PC-9 (cell line): ENCODE data around the gene FGF22. TPM values are rescaled to one million over a fixed set of nuclear protein-coding genes. Genes with fewer than 3 reads are reported as not detected.

Experiments
- BruUV-seq: library from RNA; stranded (reverse); fragments of 400-500 nt; replicated peaks from 2 replicates; lab custom pipeline; 2021; lab: Mats Ljungman, UMichigan
- CTCF ChIA-PET: fragments of 300-600 bp; sonication (Branson Sonifier 250); formaldehyde crosslinking; loops from one replicate; lab custom pipeline; 2022; ENCODE audit warnings: antibody characterized with exemption; lab: Charles Lee
- POLR2A ChIA-PET: fragments of 300-600 bp; sonication (Branson Sonifier 250); formaldehyde crosslinking; loops from one replicate; lab custom pipeline; 2022; ENCODE audit warnings: antibody characterized with exemption; ENCODE audit not compliant: unreplicated experiment; lab: Charles Lee
- DNase-seq, 2 experiments: peaks; one replicate each; pipeline versions ENCODE4 v3.0.0 to v3.0.0-alpha.2; 2015 to 2022; ENCODE audit warnings: mixed read lengths in 1 of 2
- H2AFZ ChIP-seq: fragments of 200-600 bp; sonication (generic); 2 replicates; pipeline ENCODE4 v1.8.1; 2017; ENCODE audit warnings: antibody characterized with exemption
- H3F3A ChIP-seq: fragments of 200-600 bp; sonication (generic); 2 replicates; pipeline ENCODE4 v1.8.1; 2017; ENCODE audit warnings: antibody characterized with exemption, mild to moderate bottlenecking, low read depth; ENCODE audit not compliant: insufficient read depth
- H3K27ac ChIP-seq: fragments of 200-600 bp; sonication (generic); 2 replicates; pipeline ENCODE4 v1.6.1; 2016; ENCODE audit warnings: mixed run types
- H3K27me3 ChIP-seq: fragments of 200-600 bp; sonication (generic); 2 replicates; pipeline ENCODE4 v1.6.1; 2016; ENCODE audit warnings: low read depth, mixed run types; ENCODE audit not compliant: insufficient read depth
- H3K36me3 ChIP-seq: fragments of 200-600 bp; sonication (generic); 2 replicates; pipeline ENCODE4 v1.6.1; 2016; ENCODE audit warnings: low read depth, mixed run types
- H3K4me1 ChIP-seq: fragments of 200-600 bp; sonication (generic); replicated peaks from 2 replicates; pipeline ENCODE4 v1.6.1; 2016; ENCODE audit warnings: mixed run types; ENCODE audit not compliant: insufficient read depth
- H3K4me2 ChIP-seq: fragments of 200-600 bp; sonication (generic); 2 replicates; pipeline ENCODE4 v1.6.1; 2017; ENCODE audit warnings: mixed run types
- H3K4me3 ChIP-seq: fragments of 200-600 bp; sonication (generic); 2 replicates; pipeline ENCODE4 v1.6.1; 2016; ENCODE audit warnings: mixed run types
- H3K79me2 ChIP-seq: fragments of 200-600 bp; sonication (generic); 2 replicates; pipeline ENCODE4 v1.6.1; 2017; ENCODE audit warnings: low read depth, mixed run types
- H3K9me2 ChIP-seq: fragments of 200-600 bp; sonication (generic); 2 replicates; pipeline ENCODE4 v1.8.1; 2017; ENCODE audit warnings: mild to moderate bottlenecking; ENCODE audit not compliant: insufficient read depth
- H3K9me3 ChIP-seq: fragments of 200-600 bp; sonication (generic); 2 replicates; pipeline ENCODE4 v1.8.1; 2016; ENCODE audit warnings: low read depth; ENCODE audit not compliant: insufficient read depth
- H4K20me1 ChIP-seq: fragments of 200-600 bp; sonication (generic); 2 replicates; pipeline ENCODE4 v1.8.1; 2017; ENCODE audit not compliant: insufficient read depth
- CTCF ChIP-seq: fragments of 200-600 bp; sonication (generic); conservative IDR thresholded peaks from 2 replicates; pipeline ENCODE4 v1.6.1; 2017; ENCODE audit warnings: mixed run types, antibody characterized with exemption, mild to moderate bottlenecking, moderate library complexity
- EZH2 ChIP-seq: fragments of 200-600 bp; sonication (generic); IDR thresholded peaks from 2 replicates; pipeline ENCODE4 v1.8.0; 2017; ENCODE audit warnings: antibody characterized with exemption, low read depth
- intact Hi-C: fragments of 100-400 bp; cut with micrococcal nuclease; formaldehyde crosslinking; loops from one replicate; pipeline ENCODE4 v1.10.0; 2022; ENCODE audit not compliant: unreplicated experiment
- total RNA-seq: library from RNA; stranded (reverse); gene quantifications from 2 replicates; pipeline ENCODE4 v1.2.3, GENCODE V29; 2021

Gene FGF22
- total RNA-seq, 1 experiment from 2014 or later = not detected

- peaks cover 29% of the 10 kb centered on the region for H3K27me3 ChIP-seq
- ChIA-PET CTCF (no interaction called here), POLR2A (no interaction called here)
- no peak overlapping the region for H3K4me3 ChIP-seq
- no peak overlapping the region for H3K4me2 ChIP-seq
- peak in 1 of 2 experiments; percentile 44 for DNase-seq
- no peak overlapping the region for H2AFZ ChIP-seq
- H3K27ac ChIP-seq = no peak overlapping the region
- H3K36me3 ChIP-seq = no peaks in the 10 kb centered on the region
- TF ChIP-seq CTCF = no peak
- H3K4me1 ChIP-seq = peaks cover 15% of the 10 kb centered on the region; the same call in 1 of the 2 replicates
- BruUV-seq = no TSS peak
- intact Hi-C loops = no loop called here
- peaks cover 6% of the 10 kb centered on the region for H4K20me1 ChIP-seq
- no peaks in the 10 kb centered on the region for H3K79me2 ChIP-seq
- no peaks in the 10 kb centered on the region for H3K9me2 ChIP-seq
- no peaks in the 10 kb centered on the region for H3K9me3 ChIP-seq
- H3F3A ChIP-seq = peaks cover 24% of the 10 kb centered on the region; the same call in 1 of the 2 replicates
Measured at GRCh38 chr19:591099-591958, 48.4 kb upstream of the FGF22 start.

- no peaks in the 10 kb centered on the region for H3K9me2 ChIP-seq
- no peak overlapping the region for H3K4me3 ChIP-seq
- intact Hi-C loops = no loop called here
- peaks cover 15% of the 10 kb centered on the region; the same call in 1 of the 2 replicates for H3K4me1 ChIP-seq
- CTCF ChIA-PET = no interaction called here
- H3F3A ChIP-seq = peaks cover 16% of the 10 kb centered on the region; the same call in 1 of the 2 replicates
- POLR2A ChIA-PET = no interaction called here
- BruUV-seq = no TSS peak
- no peaks in the 10 kb centered on the region for H3K9me3 ChIP-seq
- no peak overlapping the region for H3K4me2 ChIP-seq
- H2AFZ ChIP-seq = no peak overlapping the region
- TF ChIP-seq EZH2 (no peak), CTCF (no peak)
- H3K79me2 ChIP-seq = no peaks in the 10 kb centered on the region
- peaks cover 6% of the 10 kb centered on the region for H4K20me1 ChIP-seq
- DNase-seq = no peak
- H3K27me3 ChIP-seq = peaks cover 33% of the 10 kb centered on the region
- no peak overlapping the region for H3K27ac ChIP-seq
- H3K36me3 ChIP-seq = no peaks in the 10 kb centered on the region
Measured at GRCh38 chr19:592101-592500, 47.6 kb upstream of the FGF22 start.

GRCh38 chr19:593055-593454, 46.6 kb upstream of the FGF22 start:
- Histone ChIP-seq H3K36me3 (no peaks in the 10 kb centered on the region), H3F3A (peaks cover 9% of the 10 kb centered on the region; the same call in 1 of the 2 replicates), H2AFZ (no peak overlapping the region), H3K4me1 (peaks cover 12% of the 10 kb centered on the region; the same call in 1 of the 2 replicates), H3K9me2 (no peaks in the 10 kb centered on the region), H3K9me3 (no peaks in the 10 kb centered on the region), H3K27ac (no peak overlapping the region), H3K79me2 (no peaks in the 10 kb centered on the region), H3K4me3 (no peak overlapping the region), H4K20me1 (peaks cover 6% of the 10 kb centered on the region), H3K4me2 (no peak overlapping the region), H3K27me3 (peaks cover 33% of the 10 kb centered on the region)
- intact Hi-C loops = no loop called here
- POLR2A ChIA-PET = no interaction called here
- CTCF ChIA-PET = no interaction called here
- DNase-seq = no peak
- TF ChIP-seq CTCF = no peak
- TF ChIP-seq EZH2 = no peak
- BruUV-seq = no TSS peak
